ENCODE data around the gene GSN. TPM values are rescaled to one million over a fixed set of nuclear protein-coding genes. Genes with fewer than 3 reads are reported as not detected.

Gene GSN
- total RNA-seq, 1 experiment from 2014 or later, result 278 TPM

DNA sequence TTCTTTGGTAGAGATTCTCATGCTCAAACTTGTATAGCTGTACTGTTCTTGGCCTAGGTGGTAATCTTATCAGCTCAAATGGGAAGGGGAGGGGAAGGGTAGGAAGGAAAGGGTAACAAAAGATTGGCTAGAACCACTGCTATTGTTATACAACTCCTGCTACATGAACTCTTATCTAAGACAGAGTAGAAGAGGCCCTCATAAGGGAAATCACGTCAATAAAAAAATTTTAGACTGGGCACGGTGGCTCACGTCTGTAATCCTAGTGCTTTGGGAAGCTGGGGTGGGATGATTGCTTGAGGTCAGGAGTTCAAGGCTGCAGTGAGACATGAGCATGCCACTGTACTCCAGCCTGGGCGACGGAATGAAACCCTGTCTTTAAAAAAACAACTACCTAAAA, 86.2 kb downstream of the GSN start:
- H3K27me3 ChIP-seq (ENCODE audit: control insufficient read depth, insufficient read depth, low read length), result no peaks in the 10 kb centered on the region
- ATAC-seq (no peak), DNase-seq (ENCODE audit: low read depth, low spot score) (no peak)
- no peak overlapping the region for H3K4me3 ChIP-seq (ENCODE audit: low read depth in 2 of 2, low read length in 2 of 2)
- intact Hi-C loops (cut with micrococcal nuclease; ENCODE audit: unreplicated experiment) (no loop called here), in situ Hi-C loops (cut with HindIII; ENCODE audit: low pct_unique_long_range_greater_than_20kb, low sequenced_read_pairs) (no loop called here)
- ChIA-PET CTCF (no interaction called here), POLR2A (no interaction called here)
- H3K4me1 ChIP-seq (ENCODE audit: control insufficient read depth, insufficient read depth, low read length), result no peaks in the 10 kb centered on the region; the same call in 1 of the 2 replicates
- BruUV-seq (replicated peaks), result no TSS peak
- no peak overlapping the region for H3K27ac ChIP-seq (ENCODE audit: low read length)
- TF ChIP-seq CTCF (IDR thresholded peaks at IDR 0.05), result no peak
- TF ChIP-seq TCF7L2 (IDR thresholded peaks at IDR 0.05; ENCODE audit: low read depth, low read length), result no peak
- no peak for TF ChIP-seq REST (IDR thresholded peaks at IDR 0.05; ENCODE audit: insufficient read depth in 1 of 2, low read depth in 2 of 2, low read length in 1 of 2)
- TF ChIP-seq SIN3A (IDR thresholded peaks at IDR 0.05; ENCODE audit: borderline replicate concordance, insufficient read depth, low read depth, low read length), result no peak
- no peak for TF ChIP-seq POLR2AphosphoS5 (IDR thresholded peaks at IDR 0.05; ENCODE audit: low read depth, low read length)
- H3K9me3 ChIP-seq (ENCODE audit: control insufficient read depth, insufficient read depth, low read depth, low read length), result no peaks in the 10 kb centered on the region
- peaks cover 9% of the 10 kb centered on the region; the same call in 1 of the 2 replicates for H3K36me3 ChIP-seq (ENCODE audit: control insufficient read depth, insufficient read depth, low read length)

DNA sequence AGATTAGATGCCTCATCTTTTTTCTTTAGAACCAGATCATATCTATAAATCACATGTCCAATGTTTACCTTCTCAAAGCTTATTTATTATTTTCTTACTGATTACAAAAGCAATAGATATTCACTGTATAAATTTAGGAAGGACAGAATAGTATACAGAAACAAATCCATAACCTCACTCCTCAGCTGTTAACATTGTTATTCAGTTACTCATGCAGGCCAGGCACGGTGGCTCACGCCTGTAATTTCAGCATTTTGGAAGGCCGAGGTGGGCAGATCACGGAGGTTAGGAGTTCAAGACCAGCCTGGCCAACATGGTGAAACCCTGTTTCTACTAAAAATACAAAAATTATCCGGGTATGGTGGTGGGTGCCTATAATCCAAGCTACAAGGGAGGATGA, 86.8 kb downstream of the GSN start:
- no peaks in the 10 kb centered on the region for H3K27me3 ChIP-seq (ENCODE audit: control insufficient read depth, insufficient read depth, low read length)
- peaks cover 9% of the 10 kb centered on the region; the same call in 1 of the 2 replicates for H3K36me3 ChIP-seq (ENCODE audit: control insufficient read depth, insufficient read depth, low read length)
- no peak for ATAC-seq
- no peak for DNase-seq (ENCODE audit: low read depth, low spot score)
- no peak overlapping the region for H3K4me3 ChIP-seq (ENCODE audit: low read depth in 2 of 2, low read length in 2 of 2)
- no peak for TF ChIP-seq CTCF (IDR thresholded peaks at IDR 0.05)
- TF ChIP-seq TCF7L2 (IDR thresholded peaks at IDR 0.05; ENCODE audit: low read depth, low read length), result no peak
- H3K27ac ChIP-seq (ENCODE audit: low read length), result no peak overlapping the region
- no peaks in the 10 kb centered on the region for H3K9me3 ChIP-seq (ENCODE audit: control insufficient read depth, insufficient read depth, low read depth, low read length)
- no peaks in the 10 kb centered on the region; the same call in 1 of the 2 replicates for H3K4me1 ChIP-seq (ENCODE audit: control insufficient read depth, insufficient read depth, low read length)
- in situ Hi-C loops (cut with HindIII; ENCODE audit: low pct_unique_long_range_greater_than_20kb, low sequenced_read_pairs), result no loop called here
- POLR2A ChIA-PET, result interaction anchor here (0.6 kb wide), 1 partner anchor 239 kb away, joined by 11 read pairs; no protein-coding TSS in a partner anchor
- BruUV-seq (replicated peaks), result no TSS peak
- intact Hi-C loops (cut with micrococcal nuclease; ENCODE audit: unreplicated experiment), result no loop called here
- CTCF ChIA-PET, result no interaction called here
